Activated CD4-positive, alpha-beta T cell treated with anti-CD3 and anti-CD28 coated beads, Interleukin-10, Interleukin-2, amounts not matched to agents 100 ng/mL and 50 ng/mL, durations not matched to agents 16 hours and 8 hours (primary cell): ENCODE measurements around the gene KCNQ1.

Experiments used
- DNase-seq: peaks from one replicate; pipeline ENCODE4 v3.0.0-alpha.2; 2020

Gene KCNQ1

DNA sequence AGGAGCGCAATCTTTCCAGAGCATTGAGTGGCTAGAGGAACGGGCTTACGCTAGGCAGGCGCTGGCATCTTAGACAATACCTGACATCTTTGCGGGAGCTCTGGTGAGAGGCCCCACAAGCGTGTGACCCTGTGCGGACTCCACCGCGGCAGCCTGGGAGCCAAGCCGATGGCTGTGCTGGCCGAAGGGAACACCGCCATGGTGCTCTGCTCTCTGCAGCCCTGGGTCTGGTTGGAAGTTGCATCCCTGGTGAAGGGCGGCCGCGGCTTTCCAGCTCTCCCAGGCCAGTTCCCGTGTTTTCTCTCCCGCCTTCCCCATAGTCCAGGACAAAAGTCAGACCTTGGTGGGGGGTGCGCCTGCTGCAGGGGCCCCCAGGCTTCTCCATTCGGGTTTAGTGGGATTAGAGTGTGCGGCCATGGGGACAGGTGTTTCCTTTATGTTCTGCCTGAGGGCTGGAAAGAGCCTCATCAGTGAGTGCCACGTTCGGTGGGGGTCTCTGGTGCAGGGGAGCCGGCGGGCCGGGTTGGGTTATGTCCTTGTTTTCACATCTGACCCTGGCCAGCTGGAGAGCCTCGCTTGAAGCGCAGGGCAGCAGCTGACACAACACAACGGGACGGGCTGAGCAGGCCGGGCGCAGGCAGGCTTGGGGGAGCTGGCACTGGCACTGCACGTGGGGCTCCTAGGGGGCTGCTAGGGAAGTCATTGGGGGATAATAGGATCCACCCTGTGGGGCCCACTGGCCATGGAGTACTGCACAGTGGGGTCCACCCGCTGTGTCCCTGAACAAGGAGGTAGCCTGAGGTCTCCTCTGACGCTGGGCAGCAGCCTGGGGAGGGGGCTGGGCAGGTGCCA, 94.8 kb downstream of the KCNQ1 start:
- no peak for DNase-seq

DNA sequence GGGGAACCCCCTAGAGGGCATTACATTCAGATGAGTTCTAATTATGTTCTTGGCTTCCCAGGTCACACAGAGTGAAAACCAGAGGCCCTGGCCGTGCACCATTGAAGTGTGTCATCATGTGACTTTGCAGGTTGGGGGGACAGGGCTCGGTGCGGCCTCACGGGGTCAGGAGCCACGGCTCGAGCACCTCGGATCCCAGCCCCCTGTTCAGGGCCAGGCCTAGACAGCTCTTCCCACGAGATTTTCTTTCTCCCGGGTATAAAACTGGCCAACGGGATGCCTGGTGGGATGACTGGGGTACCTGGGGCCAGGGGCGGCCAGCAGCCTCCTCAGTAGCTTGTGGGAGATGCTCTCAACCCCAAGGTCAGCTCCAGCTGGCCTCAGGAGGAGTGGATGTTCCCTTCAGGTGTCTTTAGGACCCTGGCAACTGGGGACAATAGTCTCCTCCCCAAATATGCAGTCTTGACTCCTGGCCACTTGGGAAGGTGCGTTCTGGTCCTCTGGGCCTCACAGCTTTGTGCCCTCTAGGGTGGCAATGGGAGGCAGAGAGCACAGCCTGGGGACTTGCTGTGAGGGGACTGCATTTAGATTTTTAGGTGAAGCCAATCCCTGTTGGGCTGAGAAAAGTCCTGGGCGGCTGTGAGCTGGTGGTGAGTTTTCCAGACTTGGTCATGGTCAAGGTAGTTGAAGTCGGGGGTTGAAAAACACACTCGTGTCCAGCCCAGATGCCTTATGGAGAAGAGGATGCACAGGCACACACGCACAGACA, 95.6 kb downstream of the KCNQ1 start:
- DNase-seq: no peak

DNA sequence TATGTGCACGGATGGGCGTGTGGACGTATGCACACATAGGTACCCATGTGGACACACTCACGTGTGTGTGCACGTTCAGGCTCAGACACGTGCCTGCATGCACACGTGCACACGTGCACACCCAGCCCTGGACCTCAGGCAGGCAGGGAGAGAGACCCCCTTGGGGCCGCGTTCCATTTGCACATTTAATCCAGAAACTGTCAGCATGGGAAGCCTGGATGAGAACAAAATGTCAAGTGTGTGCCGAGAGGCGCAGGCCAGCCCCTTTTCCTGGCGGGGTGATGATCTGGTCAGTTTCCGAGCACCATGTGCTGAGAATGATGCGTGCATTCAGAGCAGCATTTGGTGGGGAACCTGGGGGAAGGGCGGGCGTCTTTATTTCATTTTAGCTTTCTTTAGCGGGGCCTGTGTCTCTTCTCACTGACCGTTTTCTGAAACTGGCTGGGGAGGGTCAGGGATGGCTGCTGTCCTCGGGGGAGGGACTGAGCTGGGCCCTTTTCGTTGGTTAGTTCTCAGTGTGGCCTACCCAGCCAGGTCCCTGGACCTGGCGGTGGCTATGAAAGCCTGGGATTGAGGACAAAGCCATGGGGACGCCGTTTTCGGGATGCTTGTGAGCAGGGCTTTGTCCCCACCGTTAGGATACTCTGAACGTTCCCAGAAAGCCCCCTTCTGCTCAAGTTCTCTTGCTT, 96.3 kb downstream of the KCNQ1 start:
- no peak for DNase-seq

DNA sequence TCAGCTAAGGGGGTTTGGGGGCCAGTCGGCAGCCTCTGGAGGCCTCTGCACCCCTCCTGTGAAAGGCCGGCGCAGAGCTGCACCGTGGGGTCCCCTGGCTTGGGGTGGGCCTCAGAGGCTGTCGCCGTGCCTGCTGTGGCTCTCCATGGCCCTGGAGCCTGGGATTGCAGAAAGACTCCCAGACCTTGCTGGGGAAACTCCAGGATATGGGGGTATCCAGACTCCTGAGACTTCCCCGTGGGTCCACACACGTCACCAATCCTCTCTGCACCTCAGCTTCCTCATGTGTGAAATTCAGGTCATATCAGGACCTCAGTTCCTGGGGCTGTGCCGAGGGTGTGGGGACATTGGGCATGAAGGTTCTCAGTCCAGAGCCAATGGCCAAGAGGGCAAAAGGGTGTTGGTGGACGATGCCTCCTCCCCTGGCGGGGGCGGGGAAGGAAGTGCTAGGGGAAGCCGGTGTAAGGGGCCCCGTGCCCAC, 97.1 kb downstream of the KCNQ1 start:
- DNase-seq: no peak

DNA sequence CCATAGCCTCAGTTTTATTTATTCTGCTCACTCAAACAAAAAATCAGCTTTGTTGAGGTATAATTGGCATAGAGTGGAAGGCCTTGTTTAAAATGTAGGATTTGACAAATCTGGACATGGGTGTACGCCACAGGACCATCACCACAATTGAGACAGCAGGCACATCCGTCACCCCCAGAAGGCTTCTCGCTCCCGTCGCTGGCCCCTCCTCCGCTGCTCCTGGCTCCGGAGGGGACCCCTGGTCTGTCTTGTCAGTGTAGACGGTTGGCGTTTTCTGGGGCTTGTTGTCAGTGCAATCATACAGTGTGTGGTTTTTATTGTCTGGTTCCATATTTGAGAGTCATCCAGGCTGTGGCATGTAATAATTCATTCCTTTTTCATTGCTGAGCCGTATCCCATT, 97.6 kb downstream of the KCNQ1 start:
- DNase-seq: no peak

DNA sequence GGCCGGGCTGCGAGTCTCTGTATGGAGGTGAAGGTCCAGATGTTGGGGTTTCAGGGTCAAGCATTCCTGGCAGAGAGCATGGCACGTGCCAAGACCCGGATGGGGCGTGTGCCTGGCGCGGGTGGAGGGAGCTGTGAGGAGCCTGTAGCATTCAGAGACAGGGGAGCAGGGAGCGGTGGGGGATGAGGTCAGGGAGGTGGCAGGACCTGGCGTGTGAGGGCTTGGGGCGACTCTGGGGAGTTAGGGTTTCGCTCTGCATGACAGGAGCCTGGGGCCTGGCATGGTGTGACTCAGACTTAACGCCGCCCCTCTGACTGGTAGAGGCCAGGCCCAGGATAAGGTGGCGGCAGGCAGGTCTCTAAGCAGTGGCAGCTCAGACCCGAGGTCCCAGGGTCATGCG, 103.0 kb downstream of the KCNQ1 start:
- DNase-seq: no peak

DNA sequence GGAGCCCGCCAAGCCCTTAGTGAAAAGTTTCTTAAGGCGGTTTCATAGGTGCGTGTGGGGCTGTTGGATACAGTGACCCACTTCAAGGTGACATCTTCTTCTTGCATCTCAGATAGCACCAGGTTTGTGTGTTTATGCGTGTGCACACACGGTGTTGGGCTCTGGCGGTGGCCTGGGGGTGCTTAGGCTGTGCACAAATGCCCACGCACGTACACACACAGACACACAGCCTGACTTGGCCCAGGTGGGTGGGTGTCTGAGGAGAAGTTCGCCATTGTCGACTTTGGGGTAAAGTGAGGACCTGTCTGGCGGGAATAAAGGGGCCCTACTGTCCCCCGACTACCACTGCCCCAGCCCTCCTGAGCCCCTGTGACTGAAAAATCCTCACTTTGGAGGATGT, 103.8 kb downstream of the KCNQ1 start:
- DNase-seq: no peak

DNA sequence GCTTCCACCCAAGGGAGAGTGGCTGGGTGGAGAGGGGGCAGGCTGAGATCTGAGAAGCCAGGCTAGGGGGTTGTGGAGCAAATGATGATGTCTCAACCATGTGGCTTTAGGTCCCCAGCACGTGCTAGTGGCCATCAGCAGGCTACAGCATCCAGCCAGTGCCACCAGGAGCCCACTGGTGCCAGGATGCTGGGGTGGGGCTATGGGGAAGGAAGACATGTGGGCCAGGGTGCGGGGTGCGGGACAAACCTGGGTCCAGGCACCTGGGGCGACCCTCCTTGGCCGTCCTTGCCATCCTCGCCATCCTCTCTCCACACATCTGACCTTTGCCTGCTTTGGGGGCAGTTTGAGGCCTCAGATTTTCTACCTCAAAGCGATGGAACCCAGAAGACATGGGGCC, 104.3 kb downstream of the KCNQ1 start:
- no peak for DNase-seq

DNA sequence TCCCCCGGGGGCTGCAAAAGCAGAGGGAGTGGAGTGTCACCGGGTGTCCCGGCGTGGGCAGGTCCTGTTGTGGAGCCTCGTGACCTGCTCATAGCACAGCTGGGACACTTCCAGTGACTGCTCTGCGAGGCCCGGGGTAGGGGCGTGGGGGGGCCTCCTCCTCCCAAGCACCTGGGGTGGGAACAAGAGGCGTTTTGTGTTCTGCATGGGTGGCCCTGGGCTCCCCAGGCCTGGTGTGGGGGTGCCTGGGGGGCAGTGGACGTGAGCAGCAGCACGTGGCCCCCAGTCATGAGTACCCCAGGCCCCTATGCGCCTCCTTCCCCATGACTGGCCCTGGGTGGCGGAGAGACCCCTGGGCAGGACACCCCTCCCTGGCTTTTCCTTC, 104.7 kb downstream of the KCNQ1 start:
- no peak for DNase-seq

DNA sequence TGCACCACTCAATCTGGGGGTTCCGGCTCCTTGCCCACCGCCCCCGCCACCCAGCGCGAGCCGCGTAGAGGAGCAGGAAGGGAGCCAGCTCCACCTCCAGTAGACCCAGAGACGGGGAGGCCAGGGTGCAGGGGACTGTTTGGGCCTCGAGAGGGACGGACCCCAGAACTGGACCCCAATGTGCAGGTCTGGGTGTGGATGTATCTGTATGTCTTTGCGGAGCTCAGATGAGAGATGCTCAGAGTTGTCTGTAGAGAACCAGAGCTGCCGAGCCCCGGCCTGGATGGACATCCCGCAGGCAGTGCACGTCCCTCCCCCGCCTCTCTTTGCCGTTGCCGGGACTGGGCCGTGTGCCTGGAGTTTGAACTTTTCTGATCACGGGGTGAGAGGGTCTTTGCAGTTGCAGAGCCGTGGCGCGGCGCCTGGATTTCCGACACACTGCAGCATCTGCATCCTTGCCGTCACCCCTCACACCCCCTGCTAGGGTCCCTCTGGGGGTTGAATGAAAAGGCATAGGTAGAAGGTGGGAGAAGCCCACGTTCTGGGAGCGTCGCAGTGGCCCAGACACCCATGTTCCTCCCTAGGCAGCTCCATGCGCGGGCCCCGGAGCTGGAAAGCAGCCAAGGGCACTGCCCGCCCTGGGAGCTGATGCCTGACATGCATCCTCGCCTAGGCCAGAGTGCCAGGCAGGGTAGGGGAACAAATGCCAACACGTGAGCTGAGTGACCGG, 105.2 kb downstream of the KCNQ1 start:
- no peak for DNase-seq

DNA sequence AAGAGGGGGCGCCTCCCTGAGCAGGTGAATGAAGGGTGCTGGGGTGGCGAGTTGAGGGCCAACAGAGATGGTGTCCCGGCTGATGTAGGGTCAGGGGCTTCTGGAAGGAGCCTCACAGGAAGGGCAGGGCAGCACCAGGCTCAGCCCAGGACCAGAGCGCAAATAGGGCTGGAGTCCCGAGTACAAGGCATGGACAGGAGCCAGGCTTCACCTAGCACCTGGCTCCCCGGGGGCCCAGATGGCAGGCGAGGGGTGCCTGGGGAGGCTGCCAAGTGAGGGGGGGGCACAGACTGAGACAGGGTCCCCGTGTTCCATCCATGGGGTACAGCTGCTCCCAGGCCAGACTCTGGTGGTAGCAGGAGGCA, 105.8 kb downstream of the KCNQ1 start:
- DNase-seq: no peak

DNA sequence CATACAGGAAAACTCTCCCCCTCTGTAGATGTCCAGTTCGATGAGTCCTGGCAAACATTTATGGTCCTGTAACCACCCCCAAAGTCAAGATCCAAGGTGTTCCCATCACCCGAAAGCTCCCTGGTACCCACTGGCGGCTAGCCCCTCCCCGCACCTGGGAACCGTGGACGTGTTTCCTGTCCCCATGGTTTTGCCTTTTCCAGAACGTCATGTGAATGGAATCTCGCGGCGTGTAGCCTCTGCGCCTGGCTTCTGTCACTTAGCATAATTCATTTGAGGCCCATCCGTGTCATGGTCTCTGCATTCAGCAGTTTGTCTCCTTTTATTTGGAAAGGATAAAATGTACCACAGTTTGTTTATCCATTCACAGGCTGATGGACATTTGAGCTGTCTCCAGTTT, 106.3 kb downstream of the KCNQ1 start:
- DNase-seq: no peak

DNA sequence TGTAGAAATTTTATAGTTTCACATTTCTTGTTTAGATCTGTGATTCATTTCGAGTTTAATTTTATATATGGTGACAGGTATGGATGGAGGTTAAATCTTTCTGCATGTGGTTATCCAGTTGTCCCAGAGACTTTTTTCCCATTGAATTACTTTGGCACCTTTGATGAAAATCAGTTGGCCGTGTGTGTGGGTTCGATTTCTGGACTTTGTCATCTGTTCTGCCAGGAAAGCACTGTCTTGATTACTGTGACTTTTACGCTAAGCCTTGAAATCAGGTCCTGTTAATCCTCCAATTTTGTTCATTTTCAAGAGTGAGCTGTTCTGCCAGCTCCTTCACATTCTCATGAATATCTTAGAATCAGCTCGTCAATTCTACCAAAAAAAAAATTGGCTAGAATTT, 107.4 kb downstream of the KCNQ1 start:
- no peak for DNase-seq

DNA sequence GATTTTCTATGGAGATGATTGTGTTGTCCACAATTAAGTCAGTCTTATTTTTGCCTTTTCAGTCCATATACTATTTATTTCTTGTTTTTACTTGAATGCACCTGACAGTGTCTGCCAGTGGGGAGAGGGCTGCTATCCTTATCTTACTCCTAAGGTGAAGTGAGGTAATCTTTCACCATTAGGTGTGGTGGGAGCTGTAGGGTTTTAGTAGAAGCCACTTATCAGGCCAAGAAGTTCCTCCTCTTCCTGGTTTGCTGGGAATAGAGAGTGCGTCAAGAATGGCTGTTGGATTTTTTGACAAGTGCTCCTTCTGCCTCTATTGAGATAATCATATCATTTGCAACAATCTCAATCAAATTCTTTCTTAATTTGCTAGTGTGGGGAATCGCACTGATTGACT, 108.4 kb downstream of the KCNQ1 start:
- no peak for DNase-seq

DNA sequence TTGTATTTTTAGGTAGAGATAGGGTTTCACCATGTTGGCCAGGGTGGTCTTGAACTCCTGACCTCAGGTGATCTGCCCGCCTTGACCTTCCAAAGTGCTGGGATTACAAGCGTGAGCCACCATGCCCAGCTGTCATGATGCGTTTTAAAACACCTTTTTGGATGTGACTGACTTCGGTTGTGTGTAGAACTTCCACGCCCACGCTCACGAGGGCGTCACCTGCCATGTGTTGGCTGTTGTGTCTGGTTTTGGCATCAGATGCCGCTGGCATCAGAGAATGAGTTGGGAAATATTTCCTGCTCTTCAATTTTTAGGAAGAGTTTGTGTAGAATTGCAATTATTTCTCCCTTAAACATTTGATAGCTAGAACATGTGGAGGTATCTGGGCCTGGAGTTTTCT, 109.1 kb downstream of the KCNQ1 start:
- no peak for DNase-seq

DNA sequence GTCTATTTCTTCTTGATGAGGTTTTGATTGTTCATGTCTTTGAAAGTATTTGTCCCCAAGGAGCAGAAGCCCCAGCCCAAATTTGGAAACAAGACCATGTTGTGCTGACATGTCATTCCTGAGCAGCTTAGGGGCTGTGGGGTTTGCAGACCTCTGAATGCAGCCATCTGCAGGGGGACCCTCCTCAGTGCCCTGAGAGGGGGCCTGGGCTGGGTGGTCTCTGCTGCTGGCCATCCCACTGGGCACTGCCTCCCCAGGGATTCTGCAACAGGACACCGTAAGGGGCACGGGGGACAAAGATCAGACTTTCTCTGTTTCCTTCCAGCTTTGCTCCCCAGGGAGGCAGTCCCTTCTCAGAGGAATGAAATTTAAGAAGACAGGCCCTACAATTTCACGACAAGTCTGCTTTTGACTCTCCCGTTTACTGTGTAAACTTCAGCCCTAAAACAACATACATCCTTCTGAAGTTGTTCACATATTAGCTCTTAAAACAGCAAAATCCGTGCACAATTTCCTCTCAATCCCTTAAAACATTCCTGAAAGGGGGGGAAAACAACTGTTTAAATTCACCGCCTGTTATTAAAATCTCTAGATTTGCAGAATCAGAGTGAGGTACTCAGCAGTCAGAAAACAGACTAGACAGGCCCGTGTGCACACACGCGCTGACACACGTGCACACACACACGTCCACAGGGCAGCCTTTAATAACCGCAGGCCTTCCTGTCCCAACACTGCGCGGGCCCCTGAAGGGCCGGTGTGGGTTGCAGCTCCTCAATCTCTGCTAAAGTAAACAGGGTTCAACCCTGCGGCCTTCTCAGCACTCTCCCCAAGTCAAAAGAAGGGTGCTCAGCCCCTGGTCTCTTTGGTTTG, 109.8 kb downstream of the KCNQ1 start:
- DNase-seq: no peak

DNA sequence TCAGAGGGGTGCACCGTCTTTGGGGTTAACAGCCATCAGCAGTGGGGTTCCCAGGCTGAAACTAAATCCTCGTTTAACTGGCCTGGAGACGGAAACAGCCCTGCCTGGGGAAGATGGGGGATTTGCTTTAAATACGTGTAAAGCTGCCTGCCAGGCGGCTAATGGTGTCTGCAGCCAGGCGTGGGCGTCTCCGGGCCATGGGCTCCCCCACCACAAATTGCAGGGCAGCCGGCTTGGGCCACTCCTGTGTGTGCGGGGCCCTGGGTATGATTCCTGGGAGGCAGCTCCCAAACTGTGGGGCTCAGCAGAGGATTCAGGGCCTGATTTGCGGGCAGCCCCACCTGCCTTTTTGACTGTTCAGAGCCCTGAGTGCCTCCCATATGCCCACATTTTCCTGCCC, 110.5 kb downstream of the KCNQ1 start:
- no peak for DNase-seq

DNA sequence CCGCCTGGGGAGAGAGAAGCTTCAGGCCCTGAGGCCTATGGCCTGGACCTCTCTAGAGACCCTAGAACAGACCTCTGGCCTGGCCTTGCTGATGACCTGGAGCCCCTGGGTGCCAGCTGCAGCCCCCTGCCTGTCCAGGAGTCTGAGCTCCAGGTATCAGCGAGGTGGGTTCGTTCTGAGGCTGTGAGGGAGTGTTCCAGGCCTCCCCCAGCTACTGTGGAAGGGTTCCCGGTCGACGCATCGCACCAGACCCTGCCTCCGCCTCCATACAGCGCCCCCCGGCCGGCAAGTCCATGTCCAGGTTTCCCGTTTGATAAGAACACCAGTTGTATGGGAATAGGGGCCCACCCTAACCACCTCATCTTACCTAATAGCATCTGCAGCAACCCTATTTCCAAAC, 111.1 kb downstream of the KCNQ1 start:
- DNase-seq: no peak

DNA sequence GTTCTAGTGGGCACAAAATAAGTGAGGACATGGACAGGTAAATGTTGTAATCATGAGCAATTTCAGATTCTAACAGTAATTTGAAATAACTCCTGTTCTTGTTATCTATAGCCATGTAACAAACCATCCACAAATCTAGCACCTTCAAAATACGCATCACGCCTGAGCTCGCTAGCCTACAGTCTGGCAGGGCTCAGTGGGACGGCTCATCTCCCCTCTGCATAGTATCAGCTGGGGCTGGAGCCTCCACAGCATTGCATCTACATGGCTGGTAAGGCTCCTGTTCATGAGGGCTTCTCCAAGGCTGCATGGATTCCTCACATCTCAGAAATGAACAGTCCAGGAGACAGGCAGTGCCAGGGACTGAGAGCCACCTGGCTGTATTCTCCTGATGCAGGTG, 112.6 kb downstream of the KCNQ1 start:
- no peak for DNase-seq

DNA sequence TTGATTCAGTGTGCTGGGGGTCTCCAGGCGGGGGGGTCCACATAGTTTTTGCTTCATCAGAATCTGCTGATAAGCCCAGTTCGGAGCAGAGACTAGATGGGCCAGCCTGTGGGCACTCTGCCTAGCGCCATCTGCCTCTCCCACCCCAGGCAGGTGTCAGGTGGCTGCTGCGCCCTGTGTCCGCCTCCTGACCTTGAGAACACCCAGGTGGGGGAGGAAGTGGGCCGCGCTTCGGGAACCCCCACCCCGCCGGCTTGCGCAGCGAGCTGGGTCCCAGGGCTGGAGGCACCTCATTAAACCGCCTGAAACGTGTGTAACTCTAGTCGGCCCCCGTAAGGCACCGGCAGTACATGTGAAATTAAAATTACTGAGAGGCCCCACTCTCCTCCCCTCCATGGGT, 113.6 kb downstream of the KCNQ1 start:
- no peak for DNase-seq

DNA sequence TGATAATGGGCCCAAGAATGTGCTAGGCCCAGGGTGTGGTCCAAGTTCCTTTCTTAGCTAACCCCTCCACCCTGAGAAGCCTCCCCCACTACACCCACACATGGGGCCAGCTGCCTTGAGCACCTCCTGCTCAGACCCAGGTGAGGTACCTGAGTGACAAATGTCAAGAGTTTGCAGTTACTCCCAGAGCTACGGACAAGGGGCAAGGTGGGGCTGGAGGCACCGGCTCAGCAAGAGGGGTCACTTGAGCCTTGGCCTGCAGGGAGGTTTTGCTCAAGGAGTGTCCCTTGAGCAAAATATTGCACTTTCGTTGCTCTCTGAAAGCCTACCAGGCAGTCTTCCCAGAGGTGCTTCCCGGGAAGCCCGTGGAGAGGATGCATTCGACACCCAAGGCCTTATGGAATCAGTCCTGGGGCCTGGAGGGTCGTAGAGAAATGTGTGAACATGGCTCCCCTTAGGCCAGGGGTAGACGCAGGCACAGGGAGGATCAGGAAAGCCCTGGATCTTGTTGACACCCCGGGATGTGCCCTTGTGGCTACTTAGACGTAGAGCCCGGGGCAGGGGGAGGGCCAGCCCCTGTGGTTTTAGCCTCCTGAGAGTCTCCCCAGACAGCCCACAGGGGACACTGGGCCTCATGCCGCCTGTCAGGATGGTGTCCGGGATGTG, 114.2 kb downstream of the KCNQ1 start:
- DNase-seq: no peak
